GM19463 (cell line): ENCODE data around the gene DOCK1.

ENCODE experiments used
- ATAC-seq: cut with Tn5 transposase; IDR thresholded peaks from one replicate; pipeline ENCODE4 v1.9.1; 2021; ENCODE audit warnings: mild to moderate bottlenecking, moderate library complexity; ENCODE audit not compliant: unreplicated experiment

DOCK1 gene

GRCh38 chr10:127157506-127158200 lies 252.4 kb downstream of the DOCK1 start:
- no peak for ATAC-seq

- ATAC-seq = no peak
These were observed 253.4 kb downstream of the DOCK1 start for GRCh38 chr10:127158662-127159061.

GRCh38 chr10:127159648-127160245 lies 254.5 kb downstream of the DOCK1 start:
- no peak for ATAC-seq

- no peak for ATAC-seq
These were observed 256.3 kb downstream of the DOCK1 start for GRCh38 chr10:127161482-127161881.

- ATAC-seq = no peak
These were observed 257.6 kb downstream of the DOCK1 start for GRCh38 chr10:127162841-127163240.

GRCh38 chr10:127168261-127168660 lies 263.0 kb downstream of the DOCK1 start:
- ATAC-seq = no peak

- no peak for ATAC-seq
These were observed 269.6 kb downstream of the DOCK1 start for GRCh38 chr10:127174866-127175265.

- ATAC-seq = no peak
These were observed 270.3 kb downstream of the DOCK1 start for GRCh38 chr10:127175357-127176110.

GRCh38 chr10:127176649-127177048 lies 271.4 kb downstream of the DOCK1 start:
- ATAC-seq = no peak

- ATAC-seq = no peak
These were observed 274.5 kb downstream of the DOCK1 start for GRCh38 chr10:127179612-127180250.

- no peak for ATAC-seq
These were observed 276.9 kb downstream of the DOCK1 start for GRCh38 chr10:127182161-127182560.

- no peak for ATAC-seq
These were observed 279.4 kb downstream of the DOCK1 start for GRCh38 chr10:127184582-127184981.

GRCh38 chr10:127186813-127187212 lies 281.6 kb downstream of the DOCK1 start:
- no peak for ATAC-seq

GRCh38 chr10:127189226-127189625 lies 284.0 kb downstream of the DOCK1 start:
- ATAC-seq = no peak

GRCh38 chr10:127190427-127190826 lies 285.2 kb downstream of the DOCK1 start:
- ATAC-seq = no peak

- ATAC-seq = no peak
These were observed 287.9 kb downstream of the DOCK1 start for GRCh38 chr10:127193125-127193524.

GRCh38 chr10:127194111-127194510 lies 288.9 kb downstream of the DOCK1 start:
- ATAC-seq = no peak

- ATAC-seq = no peak
These were observed 289.4 kb downstream of the DOCK1 start for GRCh38 chr10:127194599-127194998.

GRCh38 chr10:127195041-127195506 lies 289.8 kb downstream of the DOCK1 start:
- no peak for ATAC-seq

GRCh38 chr10:127195571-127196281 lies 290.5 kb downstream of the DOCK1 start:
- no peak for ATAC-seq
